HG03039 (cell line): ENCODE results near the gene UHRF2.

Experiments
- ATAC-seq: cut with Tn5 transposase; IDR thresholded peaks from one replicate; pipeline ENCODE4 v1.9.1; 2021; ENCODE audit warnings: mild to moderate bottlenecking, moderate library complexity; ENCODE audit not compliant: unreplicated experiment

The UHRF2 gene

GRCh38 chr9:6552498-6553121 is 139.6 kb downstream of the UHRF2 start:
- no peak for ATAC-seq

- no peak for ATAC-seq
These were observed 140.9 kb downstream of the UHRF2 start for GRCh38 chr9:6553866-6554265.
